ENCODE data around the gene PKNOX2.

GRCh38 chr11:125286486-125286885, 121.9 kb downstream of the PKNOX2 start:
- TF ChIP-seq, protein P1, sequence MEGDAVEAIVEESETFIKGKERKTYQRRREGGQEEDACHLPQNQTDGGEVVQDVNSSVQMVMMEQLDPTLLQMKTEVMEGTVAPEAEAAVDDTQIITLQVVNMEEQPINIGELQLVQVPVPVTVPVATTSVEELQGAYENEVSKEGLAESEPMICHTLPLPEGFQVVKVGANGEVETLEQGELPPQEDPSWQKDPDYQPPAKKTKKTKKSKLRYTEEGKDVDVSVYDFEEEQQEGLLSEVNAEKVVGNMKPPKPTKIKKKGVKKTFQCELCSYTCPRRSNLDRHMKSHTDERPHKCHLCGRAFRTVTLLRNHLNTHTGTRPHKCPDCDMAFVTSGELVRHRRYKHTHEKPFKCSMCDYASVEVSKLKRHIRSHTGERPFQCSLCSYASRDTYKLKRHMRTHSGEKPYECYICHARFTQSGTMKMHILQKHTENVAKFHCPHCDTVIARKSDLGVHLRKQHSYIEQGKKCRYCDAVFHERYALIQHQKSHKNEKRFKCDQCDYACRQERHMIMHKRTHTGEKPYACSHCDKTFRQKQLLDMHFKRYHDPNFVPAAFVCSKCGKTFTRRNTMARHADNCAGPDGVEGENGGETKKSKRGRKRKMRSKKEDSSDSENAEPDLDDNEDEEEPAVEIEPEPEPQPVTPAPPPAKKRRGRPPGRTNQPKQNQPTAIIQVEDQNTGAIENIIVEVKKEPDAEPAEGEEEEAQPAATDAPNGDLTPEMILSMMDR (IDR thresholded peaks at IDR 0.05): no peak
- no peak for TF ChIP-seq EP300 (IDR thresholded peaks at IDR 0.05)

Measured in esophagus muscularis mucosa (tissue), 3 donors.